Measurements from ENCODE around the gene HILPDA.
A peak's percentile ranks its signal among the peaks of the same experiment; 100 is the strongest.

Gene HILPDA

GRCh38 chr7:128455543-128456254 is at the start of gene HILPDA:
Gene HILPDA, plus strand, starts transcription at chr7:128455878. Its CDS starts 1,391 bp downstream, at chr7:128457269.
- DNase-seq (ENCODE audit: low spot score): peak; percentile 92

- no peak for DNase-seq (ENCODE audit: low spot score)
Measured at GRCh38 chr7:128406314-128407232, 49.1 kb upstream of the HILPDA start.

DNA sequence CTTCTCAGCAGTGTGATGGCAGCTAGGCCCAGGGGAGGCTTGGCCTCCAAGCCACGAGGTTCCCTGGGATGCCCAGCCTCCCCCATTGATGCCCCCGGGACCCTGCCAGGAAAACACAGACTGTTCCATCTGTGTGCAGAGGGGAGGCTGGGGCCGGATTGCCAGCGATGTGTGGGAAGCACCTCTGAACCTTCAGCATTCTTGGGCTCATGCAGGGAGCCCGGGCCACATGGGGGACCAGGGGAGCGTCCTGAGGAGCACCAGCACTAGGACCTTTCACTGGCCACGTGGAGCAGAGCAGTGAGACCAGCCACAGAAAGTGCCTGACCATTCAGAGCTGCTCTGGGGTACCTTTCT is 48.5 kb upstream of the HILPDA start:
- DNase-seq (ENCODE audit: low spot score): no peak

- DNase-seq (ENCODE audit: low spot score): peak; percentile 60
Measured at GRCh38 chr7:128407751-128408708, 47.6 kb upstream of the HILPDA start.

GRCh38 chr7:128408709-128409595 is 46.7 kb upstream of the HILPDA start:
- peak; percentile 70 for DNase-seq (ENCODE audit: low spot score)

- peak; percentile 94 for DNase-seq (ENCODE audit: low spot score)
Measured at GRCh38 chr7:128409596-128410450, 45.9 kb upstream of the HILPDA start, which contains the start of gene IMPDH1. Gene IMPDH1, minus strand, starts transcription at chr7:128409982. Its CDS starts 81 bp downstream, at chr7:128409901.

- DNase-seq (ENCODE audit: low spot score): no peak
Measured at GRCh38 chr7:128410451-128410753, 45.3 kb upstream of the HILPDA start.

DNA sequence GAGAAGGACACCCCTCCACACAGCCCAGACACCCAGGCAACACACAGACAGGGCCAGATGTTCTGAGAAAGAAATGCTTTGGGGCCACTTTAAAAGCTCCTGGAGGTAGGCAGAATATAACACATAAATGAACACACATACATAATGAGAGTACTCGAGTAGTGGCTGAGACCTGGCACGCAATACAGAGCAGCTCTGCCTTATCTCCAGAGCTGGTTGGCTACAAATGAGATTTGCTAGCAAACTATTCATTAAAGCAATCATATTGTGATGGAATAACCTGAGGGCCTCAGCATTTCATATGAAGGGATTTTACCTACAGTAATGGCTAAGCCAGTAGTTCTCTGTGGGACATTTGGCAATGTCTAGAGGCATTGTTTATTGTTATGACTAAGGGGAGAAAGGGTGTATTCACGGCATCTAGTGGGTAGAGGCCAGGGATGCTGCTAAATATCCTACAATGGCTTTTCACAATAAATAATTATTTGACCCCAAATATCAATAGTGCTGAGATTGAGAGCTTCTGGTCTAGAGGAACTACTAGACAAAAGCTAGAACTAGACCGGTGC is 40.4 kb upstream of the HILPDA start:
- no peak for DNase-seq (ENCODE audit: low spot score)

DNA sequence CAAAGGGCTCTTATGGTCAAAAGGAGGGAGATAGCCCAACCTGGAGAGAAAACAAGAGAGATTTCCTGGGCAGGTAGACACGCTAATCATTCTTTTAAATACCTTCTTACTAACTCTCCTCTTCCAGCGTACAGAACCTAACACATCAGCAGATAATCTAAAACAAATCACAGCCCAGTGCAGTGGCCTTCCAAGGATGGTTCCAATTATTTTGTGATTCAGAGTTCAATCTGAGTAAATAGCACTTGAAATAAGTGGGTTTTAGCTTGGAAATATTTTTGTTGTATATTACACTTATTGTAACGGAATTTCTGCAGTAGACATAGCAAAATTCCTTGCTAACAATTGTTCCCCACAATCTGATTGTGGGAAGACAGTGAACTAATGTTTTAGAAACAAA is 38.6 kb upstream of the HILPDA start:
- no peak for DNase-seq (ENCODE audit: low spot score)

DNA sequence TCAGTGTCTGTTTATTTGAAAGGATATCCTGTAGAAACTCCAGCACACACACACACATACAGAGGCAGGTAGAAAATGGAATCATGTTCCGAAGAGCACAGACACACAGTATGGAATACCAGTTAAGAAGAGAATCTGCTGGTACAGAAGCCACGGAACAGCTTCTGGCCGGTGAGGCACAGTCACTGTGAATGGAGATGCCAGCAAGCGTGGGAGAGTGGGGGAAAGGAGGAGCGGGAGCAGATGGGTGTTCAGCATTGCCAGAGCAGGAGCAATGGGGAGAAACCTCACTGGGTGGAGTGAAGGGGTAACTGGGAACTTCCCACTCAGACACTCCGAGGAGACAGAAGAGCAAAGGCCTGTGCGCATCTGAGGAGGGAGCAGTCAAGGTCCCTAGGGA is 36.4 kb upstream of the HILPDA start:
- DNase-seq (ENCODE audit: low spot score): no peak

- no peak for DNase-seq (ENCODE audit: low spot score)
Measured at GRCh38 chr7:128420773-128421172, 34.9 kb upstream of the HILPDA start.

- no peak for DNase-seq (ENCODE audit: low spot score)
Measured at GRCh38 chr7:128421384-128421783, 34.3 kb upstream of the HILPDA start.

DNA sequence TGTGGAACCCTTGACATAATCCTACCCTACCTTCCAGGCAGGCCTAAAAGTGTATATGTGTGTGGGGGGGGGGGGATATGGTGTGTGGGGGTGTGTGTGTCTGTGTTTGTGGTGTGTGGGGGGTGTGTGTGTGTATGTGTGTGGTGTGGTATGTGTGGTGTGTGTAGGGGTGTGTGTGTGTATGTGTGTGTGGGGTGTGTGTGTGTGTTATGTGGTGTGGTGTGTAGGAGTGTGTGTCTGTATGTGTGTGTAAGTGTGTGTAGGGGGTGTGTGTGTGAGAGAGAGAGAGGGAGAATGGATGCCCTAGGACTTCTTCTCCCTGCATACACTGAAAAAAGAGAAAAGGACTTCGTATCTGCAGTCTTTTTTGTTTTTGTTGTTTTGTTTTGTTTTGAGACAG is 33.6 kb upstream of the HILPDA start:
- no peak for DNase-seq (ENCODE audit: low spot score)

DNA sequence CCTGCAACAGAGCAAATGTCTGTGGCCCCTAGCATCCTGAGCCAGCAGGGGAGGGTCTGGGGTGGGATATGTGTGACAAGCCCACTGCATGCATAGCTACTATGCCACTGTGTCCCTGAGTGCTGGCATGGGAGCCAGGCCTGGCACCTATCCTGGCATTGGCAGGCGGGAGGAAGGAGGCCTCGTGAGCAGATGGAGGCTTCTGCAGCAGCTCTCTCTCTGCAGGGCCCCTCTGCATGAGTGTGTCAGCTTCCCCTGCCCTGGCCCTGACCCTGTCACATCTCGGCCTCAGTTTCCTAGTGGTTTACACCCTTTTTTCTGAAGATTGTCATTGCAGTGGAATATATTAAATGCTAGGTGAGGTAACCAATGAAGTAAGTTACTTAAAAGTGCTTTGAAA is 32.8 kb upstream of the HILPDA start:
- no peak for DNase-seq (ENCODE audit: low spot score)

DNA sequence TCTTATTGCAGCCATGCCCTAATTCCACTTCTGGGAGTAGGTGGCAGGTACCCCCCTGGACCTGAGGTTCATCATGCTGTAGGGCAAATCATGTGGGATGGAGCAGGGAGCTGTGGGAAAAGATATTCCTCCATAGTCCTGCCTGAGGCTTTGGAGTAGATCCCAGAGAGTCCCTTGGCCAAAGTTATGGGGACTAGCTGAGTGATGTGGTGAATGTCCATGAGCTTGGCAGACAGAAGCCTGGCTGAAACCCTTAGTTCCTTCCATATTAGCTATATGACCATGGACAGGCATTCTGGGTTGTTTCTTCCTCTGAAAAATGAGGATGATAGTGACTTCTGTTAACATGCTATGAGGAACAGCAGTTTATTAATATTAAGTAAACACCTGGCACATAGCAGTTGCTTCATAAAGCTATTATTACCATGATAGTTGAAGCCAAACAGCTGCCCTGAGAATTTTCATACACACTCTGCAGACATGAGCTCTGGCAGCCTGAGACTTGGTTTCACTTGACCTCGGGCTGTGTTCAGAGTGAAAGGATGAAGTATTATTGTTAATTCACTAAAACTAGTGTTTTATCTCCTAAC is 30.9 kb upstream of the HILPDA start:
- no peak for DNase-seq (ENCODE audit: low spot score)

- DNase-seq (ENCODE audit: low spot score): peak; percentile 83
Measured at GRCh38 chr7:128425850-128426249, 29.8 kb upstream of the HILPDA start.

GRCh38 chr7:128427289-128427891 is 28.3 kb upstream of the HILPDA start:
- no peak for DNase-seq (ENCODE audit: low spot score)

GRCh38 chr7:128430207-128430606 is 25.5 kb upstream of the HILPDA start:
- DNase-seq (ENCODE audit: low spot score): no peak

- no peak for DNase-seq (ENCODE audit: low spot score)
Measured at GRCh38 chr7:128431221-128431620, 24.5 kb upstream of the HILPDA start.
